ENCODE results near the gene EGFLAM.

The EGFLAM gene

GRCh38 chr5:38471709-38472108 is 213.3 kb downstream of the EGFLAM start:
- DNase-seq (ENCODE audit: low spot score) = no peak

- DNase-seq (ENCODE audit: low spot score) = no peak
These were observed 214.2 kb downstream of the EGFLAM start for GRCh38 chr5:38472541-38472940.

GRCh38 chr5:38473008-38473407 is 214.6 kb downstream of the EGFLAM start:
- DNase-seq (ENCODE audit: low spot score) = no peak

GRCh38 chr5:38478166-38478565 is 219.8 kb downstream of the EGFLAM start:
- DNase-seq (ENCODE audit: low spot score) = no peak

GRCh38 chr5:38478878-38479277 is 220.5 kb downstream of the EGFLAM start:
- no peak for DNase-seq (ENCODE audit: low spot score)

GRCh38 chr5:38479315-38479904 is 221.1 kb downstream of the EGFLAM start:
- DNase-seq (ENCODE audit: low spot score) = no peak

GRCh38 chr5:38483805-38484398 is 225.5 kb downstream of the EGFLAM start:
- DNase-seq (ENCODE audit: low spot score) = no peak

GRCh38 chr5:38494175-38494574 is 235.8 kb downstream of the EGFLAM start:
- no peak for DNase-seq (ENCODE audit: low spot score)

- no peak for DNase-seq (ENCODE audit: low spot score)
These were observed 236.4 kb downstream of the EGFLAM start for GRCh38 chr5:38494763-38495162.

GRCh38 chr5:38497946-38498345 is 239.6 kb downstream of the EGFLAM start:
- DNase-seq (ENCODE audit: low spot score) = no peak

GRCh38 chr5:38500573-38501260 is 242.4 kb downstream of the EGFLAM start:
- no peak for DNase-seq (ENCODE audit: low spot score)

- DNase-seq (ENCODE audit: low spot score) = no peak
These were observed 247.9 kb downstream of the EGFLAM start for GRCh38 chr5:38506302-38506701.

GRCh38 chr5:38509185-38509584 is 250.8 kb downstream of the EGFLAM start:
- DNase-seq (ENCODE audit: low spot score) = no peak

Measured in kidney capillary endothelial cell (primary cell).